ENCODE data around the gene MYO5C.

The MYO5C gene

GRCh38 chr15:52153900-52154895 lies 141.4 kb downstream of the MYO5C start:
- no peak for DNase-seq (ENCODE audit: low read depth)

DNA sequence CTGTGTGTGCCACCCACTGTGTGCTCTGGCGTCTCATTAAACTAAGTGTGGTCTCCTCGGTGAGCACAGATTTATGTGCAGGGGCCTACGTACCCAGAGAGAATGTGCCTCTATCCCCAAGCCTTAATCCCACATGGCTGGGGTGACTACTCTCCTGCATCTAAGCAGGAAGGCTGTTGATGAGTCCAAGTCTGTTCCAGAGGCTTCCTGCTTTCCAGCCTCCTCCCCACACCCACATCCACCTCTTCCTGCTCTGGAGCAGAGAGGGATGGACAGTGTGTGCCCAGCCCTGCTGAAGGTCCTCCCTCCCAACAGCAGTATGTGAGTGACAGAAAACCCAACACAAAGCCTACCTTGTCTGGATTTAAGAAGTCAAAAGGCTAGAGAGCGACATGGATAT lies 144.3 kb downstream of the MYO5C start:
- TF ChIP-seq CTCF (IDR thresholded peaks at IDR 0.05; ENCODE audit: insufficient read depth, low read depth, low read length, missing control alignments) = no peak
- no peak overlapping the region for H3K4me3 ChIP-seq (ENCODE audit: low read depth, low read length)
- no peak for DNase-seq (ENCODE audit: low read depth)

More at GRCh38 chr15:52153900-52154895, 141.4 kb downstream of the MYO5C start:
- TF ChIP-seq CTCF (IDR thresholded peaks at IDR 0.05; ENCODE audit: insufficient read depth, low read depth, low read length, missing control alignments) = no peak
- no peak overlapping the region for H3K4me3 ChIP-seq (ENCODE audit: low read depth, low read length)

GRCh38 chr15:52150871-52151270 lies 144.7 kb downstream of the MYO5C start:
- no peak for DNase-seq (ENCODE audit: low read depth)
- H3K4me3 ChIP-seq (ENCODE audit: low read depth, low read length) = no peak overlapping the region
- no peak for TF ChIP-seq CTCF (IDR thresholded peaks at IDR 0.05; ENCODE audit: insufficient read depth, low read depth, low read length, missing control alignments)

GRCh38 chr15:52150043-52150825 lies 145.4 kb downstream of the MYO5C start:
- H3K4me3 ChIP-seq (ENCODE audit: low read depth, low read length) = no peak overlapping the region
- no peak for DNase-seq (ENCODE audit: low read depth)
- no peak for TF ChIP-seq CTCF (IDR thresholded peaks at IDR 0.05; ENCODE audit: insufficient read depth, low read depth, low read length, missing control alignments)

GRCh38 chr15:52148403-52148802 lies 147.2 kb downstream of the MYO5C start:
- H3K4me3 ChIP-seq (ENCODE audit: low read depth, low read length) = no peak overlapping the region
- no peak for DNase-seq (ENCODE audit: low read depth)
- no peak for TF ChIP-seq CTCF (IDR thresholded peaks at IDR 0.05; ENCODE audit: insufficient read depth, low read depth, low read length, missing control alignments)

- H3K4me3 ChIP-seq (ENCODE audit: low read depth, low read length) = no peak overlapping the region
- no peak for TF ChIP-seq CTCF (IDR thresholded peaks at IDR 0.05; ENCODE audit: insufficient read depth, low read depth, low read length, missing control alignments)
- no peak for DNase-seq (ENCODE audit: low read depth)
Measured at GRCh38 chr15:52146776-52147175, 148.8 kb downstream of the MYO5C start.

Data from GM12865 (cell line).